CD4-positive, alpha-beta T cell treated with Interleukin-17A for 1 hour (primary cell): ENCODE results near the gene CUL1.

Experiments used
- DNase-seq: peaks from one replicate; pipeline ENCODE4 v3.0.0-alpha.2; 2020

The CUL1 gene

GRCh38 chr7:148698397-148699023 is at the start of gene CUL1:
CUL1 (plus strand) TSS chr7:148698903; CDS start chr7:148730123, 31,220 bp downstream.
- DNase-seq: peak; percentile 90

- no peak for DNase-seq
These were observed 48.4 kb upstream of the CUL1 start for GRCh38 chr7:148650232-148650858.

- no peak for DNase-seq
These were observed 45.9 kb upstream of the CUL1 start for GRCh38 chr7:148652773-148653172.

- DNase-seq: no peak
These were observed 40.8 kb upstream of the CUL1 start for GRCh38 chr7:148657929-148658328.

GRCh38 chr7:148661471-148661870 is 37.2 kb upstream of the CUL1 start:
- DNase-seq: no peak

GRCh38 chr7:148662646-148663045 is 36.1 kb upstream of the CUL1 start:
- no peak for DNase-seq

GRCh38 chr7:148664324-148664723 is 34.4 kb upstream of the CUL1 start:
- DNase-seq: no peak

GRCh38 chr7:148665221-148665620 is 33.5 kb upstream of the CUL1 start:
- DNase-seq: no peak

- DNase-seq: no peak
These were observed 28.8 kb upstream of the CUL1 start for GRCh38 chr7:148669927-148670326.

GRCh38 chr7:148670374-148670773 is 28.3 kb upstream of the CUL1 start:
- DNase-seq: no peak

GRCh38 chr7:148670807-148671206 is 27.9 kb upstream of the CUL1 start:
- DNase-seq: no peak

- no peak for DNase-seq
These were observed 26.7 kb upstream of the CUL1 start for GRCh38 chr7:148672041-148672440.

- DNase-seq: no peak
These were observed 24.0 kb upstream of the CUL1 start for GRCh38 chr7:148674689-148675088.

- DNase-seq: no peak
These were observed 22.4 kb upstream of the CUL1 start for GRCh38 chr7:148676291-148676690.

- no peak for DNase-seq
These were observed 16.9 kb upstream of the CUL1 start for GRCh38 chr7:148681821-148682220.

GRCh38 chr7:148684289-148684830 is 14.3 kb upstream of the CUL1 start:
- no peak for DNase-seq

- no peak for DNase-seq
These were observed 12.3 kb upstream of the CUL1 start for GRCh38 chr7:148686312-148686937.

- DNase-seq: no peak
These were observed 11.1 kb upstream of the CUL1 start for GRCh38 chr7:148687555-148687954.

- no peak for DNase-seq
These were observed 10.2 kb upstream of the CUL1 start for GRCh38 chr7:148688526-148688925.

GRCh38 chr7:148693651-148694050 is 5.1 kb upstream of the CUL1 start:
- DNase-seq: no peak

GRCh38 chr7:148694631-148695030 is 4.1 kb upstream of the CUL1 start:
- no peak for DNase-seq

- no peak for DNase-seq
These were observed 2.8 kb upstream of the CUL1 start for GRCh38 chr7:148695953-148696352.

- no peak for DNase-seq
These were observed 1.9 kb upstream of the CUL1 start for GRCh38 chr7:148696787-148697186.
